Neural cell (in vitro differentiated cells): ENCODE results near the gene TIE1. TPM values are rescaled to one million over a fixed set of nuclear protein-coding genes. Genes with fewer than 3 reads are reported as not detected.

Experiments
- H2AFZ ChIP-seq: fragments of 200-600, 300-800 bp; sonication (generic), shearing (Covaris generic); 2 replicates; pipeline ENCODE4 v1.6.0; 2014; ENCODE audit warnings: low read depth, mild to moderate bottlenecking, antibody characterized with exemption, low read length, moderate library complexity
- H3F3A ChIP-seq: fragments of 200-600 bp; shearing (Covaris generic); 2 replicates; pipeline ENCODE4 v1.6.1; 2016; ENCODE audit warnings: mild to moderate bottlenecking, moderate library complexity, mixed read lengths, antibody characterized with exemption, low read length; ENCODE audit not compliant: insufficient read depth, poor library complexity, severe bottlenecking
- H3K27ac ChIP-seq: fragments of 200-600, 300-800 bp; sonication (generic), shearing (Covaris generic); 2 replicates; pipeline ENCODE4 v1.5.1; 2014; ENCODE audit warnings: mild to moderate bottlenecking, low read length, moderate library complexity
- H3K27me3 ChIP-seq: fragments of 300-800, 200-600 bp; sonication (generic), shearing (Covaris generic); 2 replicates; pipeline ENCODE4 v1.6.0; 2014; ENCODE audit warnings: mild to moderate bottlenecking, low read depth, low read length, moderate library complexity; ENCODE audit not compliant: insufficient read depth
- H3K36me3 ChIP-seq: fragments of 300-800, 200-600 bp; sonication (generic), shearing (Covaris generic); 2 replicates; pipeline ENCODE4 v1.5.1; 2014; ENCODE audit warnings: mild to moderate bottlenecking, antibody characterized with exemption, low read length, moderate library complexity; ENCODE audit not compliant: insufficient read depth
- H3K4me2 ChIP-seq: fragments of 300-800, 200-600 bp; sonication (generic), shearing (Covaris generic); 2 replicates; pipeline ENCODE4 v1.6.0; 2014; ENCODE audit warnings: mild to moderate bottlenecking, low read length
- H3K4me3 ChIP-seq: fragments of 300-800, 200-600 bp; sonication (generic), shearing (Covaris generic); 2 replicates; pipeline ENCODE4 v1.5.1; 2014; ENCODE audit warnings: mild to moderate bottlenecking, low read length, moderate library complexity
- H3K79me2 ChIP-seq: fragments of 200-600 bp; shearing (Covaris generic); replicated peaks from 2 replicates; pipeline ENCODE4 v1.6.0; 2014; ENCODE audit warnings: mild to moderate bottlenecking, low read length, moderate library complexity; ENCODE audit not compliant: insufficient read depth
- H3K9ac ChIP-seq: fragments of 300-800, 200-600 bp; sonication (generic), shearing (Covaris generic); 2 replicates; pipeline ENCODE4 v1.6.1; 2016; ENCODE audit warnings: mild to moderate bottlenecking, low read length, mixed read lengths
- H3K9me2 ChIP-seq: fragments of 200-600 bp; shearing (Covaris generic); 2 replicates; pipeline ENCODE4 v1.6.1; 2016; ENCODE audit warnings: mild to moderate bottlenecking, low read length, mixed read lengths; ENCODE audit not compliant: insufficient read depth
- H3K9me3 ChIP-seq: fragments of 200-600, 300-800 bp; sonication (generic), shearing (Covaris generic); 2 replicates; pipeline ENCODE4 v1.6.1; 2016; ENCODE audit warnings: mild to moderate bottlenecking, mixed run types, low read length, moderate library complexity, mixed read lengths
- H4K20me1 ChIP-seq: fragments of 200-600 bp; shearing (Covaris generic); 2 replicates; pipeline ENCODE4 v1.6.1; 2016; ENCODE audit warnings: mild to moderate bottlenecking, mixed run types; ENCODE audit not compliant: insufficient read depth
- EP300 ChIP-seq: fragments of 450-650 bp; conservative IDR thresholded peaks from 2 replicates; pipeline ENCODE4 v1.6.1; 2014; ENCODE audit warnings: antibody characterized with exemption, mild to moderate bottlenecking, moderate library complexity; ENCODE audit not compliant: poor library complexity, severe bottlenecking
- EZH2 ChIP-seq: fragments of 200-600, 300-800 bp; shearing (Covaris generic), sonication (generic); IDR thresholded peaks from 2 replicates; pipeline ENCODE4 v1.6.1; 2014; ENCODE audit warnings: antibody characterized with exemption, low read length, borderline replicate concordance, mild to moderate bottlenecking; ENCODE audit not compliant: insufficient read depth, poor library complexity, severe bottlenecking
- MXI1 ChIP-seq: fragments of 450-650 bp; conservative IDR thresholded peaks from 2 replicates; pipeline ENCODE4 v1.6.1; 2014; ENCODE audit warnings: antibody characterized with exemption, mild to moderate bottlenecking; ENCODE audit not compliant: poor library complexity, severe bottlenecking
- POLR2AphosphoS5 ChIP-seq: IDR thresholded peaks from 2 replicates; pipeline ENCODE4 v1.6.1; 2012
- RAD21 ChIP-seq: fragments of 450-650 bp; conservative IDR thresholded peaks from 2 replicates; pipeline ENCODE4 v1.6.1; 2014; ENCODE audit warnings: antibody characterized with exemption, mild to moderate bottlenecking, moderate library complexity
- SMC3 ChIP-seq: fragments of 450-650 bp; conservative IDR thresholded peaks from 2 replicates; pipeline ENCODE4 v1.6.1; 2014; ENCODE audit warnings: antibody characterized with exemption, mild to moderate bottlenecking, moderate library complexity; ENCODE audit not compliant: poor library complexity
- TAF1 ChIP-seq: IDR thresholded peaks from 2 replicates; pipeline ENCODE4 v1.6.1; 2012; ENCODE audit warnings: low read depth
- polyA plus RNA-seq: library from polyadenylated mRNA; depleted of rRNA; stranded (reverse); fragments of >200 nt; gene quantifications from 2 replicates; pipeline ENCODE4 v1.2.3, GENCODE V29; 2014
- TF ChIP-seq, protein P1 (sequence below): IDR thresholded peaks from 2 replicates; pipeline ENCODE4 v1.6.1; 2012; ENCODE audit warnings: borderline replicate concordance
- TF ChIP-seq, protein P2 (sequence below): fragments of 450-650 bp; IDR thresholded peaks from 2 replicates; pipeline ENCODE4 v1.5.1; 2014; ENCODE audit warnings: antibody characterized with exemption, mild to moderate bottlenecking, moderate library complexity; ENCODE audit not compliant: poor library complexity, severe bottlenecking

Gene TIE1
- polyA plus RNA-seq, 1 donor from 2014 or later, result not detected

DNA sequence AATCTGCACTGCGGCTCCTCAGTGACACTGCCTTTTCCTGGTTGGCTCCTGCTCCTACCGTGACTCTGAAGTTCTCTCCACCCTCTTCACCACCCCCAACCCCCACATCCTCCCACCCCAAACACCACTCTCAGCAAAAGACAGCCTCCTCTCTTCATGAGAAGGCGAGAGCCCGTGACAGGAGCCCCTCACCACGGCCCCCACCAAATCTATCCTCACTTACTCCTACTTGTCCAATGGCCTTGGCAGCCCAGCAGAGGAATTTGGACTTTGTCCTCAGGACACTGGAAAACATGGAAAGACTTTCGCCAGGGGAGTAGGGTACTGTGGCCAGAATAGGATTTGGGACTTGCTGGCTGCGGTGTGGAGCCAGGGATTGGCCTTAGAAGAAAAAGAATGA, 24.1 kb upstream of the TIE1 start:
- no peak overlapping the region for H2AFZ ChIP-seq
- H3K4me2 ChIP-seq, result no peak overlapping the region
- no peak overlapping the region for H3K9ac ChIP-seq
- no peaks in the 10 kb centered on the region for H3K79me2 ChIP-seq
- no peak overlapping the region for H3K27ac ChIP-seq
- H3K27me3 ChIP-seq, result no peaks in the 10 kb centered on the region
- no peak overlapping the region for H3K4me3 ChIP-seq
- H3K9me2 ChIP-seq, result no peaks in the 10 kb centered on the region
- H4K20me1 ChIP-seq, result no peaks in the 10 kb centered on the region
- H3F3A ChIP-seq, result no peaks in the 10 kb centered on the region
- TF ChIP-seq SMC3, result no peak
- TF ChIP-seq, protein P1, sequence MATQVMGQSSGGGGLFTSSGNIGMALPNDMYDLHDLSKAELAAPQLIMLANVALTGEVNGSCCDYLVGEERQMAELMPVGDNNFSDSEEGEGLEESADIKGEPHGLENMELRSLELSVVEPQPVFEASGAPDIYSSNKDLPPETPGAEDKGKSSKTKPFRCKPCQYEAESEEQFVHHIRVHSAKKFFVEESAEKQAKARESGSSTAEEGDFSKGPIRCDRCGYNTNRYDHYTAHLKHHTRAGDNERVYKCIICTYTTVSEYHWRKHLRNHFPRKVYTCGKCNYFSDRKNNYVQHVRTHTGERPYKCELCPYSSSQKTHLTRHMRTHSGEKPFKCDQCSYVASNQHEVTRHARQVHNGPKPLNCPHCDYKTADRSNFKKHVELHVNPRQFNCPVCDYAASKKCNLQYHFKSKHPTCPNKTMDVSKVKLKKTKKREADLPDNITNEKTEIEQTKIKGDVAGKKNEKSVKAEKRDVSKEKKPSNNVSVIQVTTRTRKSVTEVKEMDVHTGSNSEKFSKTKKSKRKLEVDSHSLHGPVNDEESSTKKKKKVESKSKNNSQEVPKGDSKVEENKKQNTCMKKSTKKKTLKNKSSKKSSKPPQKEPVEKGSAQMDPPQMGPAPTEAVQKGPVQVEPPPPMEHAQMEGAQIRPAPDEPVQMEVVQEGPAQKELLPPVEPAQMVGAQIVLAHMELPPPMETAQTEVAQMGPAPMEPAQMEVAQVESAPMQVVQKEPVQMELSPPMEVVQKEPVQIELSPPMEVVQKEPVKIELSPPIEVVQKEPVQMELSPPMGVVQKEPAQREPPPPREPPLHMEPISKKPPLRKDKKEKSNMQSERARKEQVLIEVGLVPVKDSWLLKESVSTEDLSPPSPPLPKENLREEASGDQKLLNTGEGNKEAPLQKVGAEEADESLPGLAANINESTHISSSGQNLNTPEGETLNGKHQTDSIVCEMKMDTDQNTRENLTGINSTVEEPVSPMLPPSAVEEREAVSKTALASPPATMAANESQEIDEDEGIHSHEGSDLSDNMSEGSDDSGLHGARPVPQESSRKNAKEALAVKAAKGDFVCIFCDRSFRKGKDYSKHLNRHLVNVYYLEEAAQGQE, result no peak
- no peak for TF ChIP-seq RAD21
- no peak for TF ChIP-seq EP300
- no peaks in the 10 kb centered on the region for H3K9me3 ChIP-seq
- no peaks in the 10 kb centered on the region for H3K36me3 ChIP-seq

DNA sequence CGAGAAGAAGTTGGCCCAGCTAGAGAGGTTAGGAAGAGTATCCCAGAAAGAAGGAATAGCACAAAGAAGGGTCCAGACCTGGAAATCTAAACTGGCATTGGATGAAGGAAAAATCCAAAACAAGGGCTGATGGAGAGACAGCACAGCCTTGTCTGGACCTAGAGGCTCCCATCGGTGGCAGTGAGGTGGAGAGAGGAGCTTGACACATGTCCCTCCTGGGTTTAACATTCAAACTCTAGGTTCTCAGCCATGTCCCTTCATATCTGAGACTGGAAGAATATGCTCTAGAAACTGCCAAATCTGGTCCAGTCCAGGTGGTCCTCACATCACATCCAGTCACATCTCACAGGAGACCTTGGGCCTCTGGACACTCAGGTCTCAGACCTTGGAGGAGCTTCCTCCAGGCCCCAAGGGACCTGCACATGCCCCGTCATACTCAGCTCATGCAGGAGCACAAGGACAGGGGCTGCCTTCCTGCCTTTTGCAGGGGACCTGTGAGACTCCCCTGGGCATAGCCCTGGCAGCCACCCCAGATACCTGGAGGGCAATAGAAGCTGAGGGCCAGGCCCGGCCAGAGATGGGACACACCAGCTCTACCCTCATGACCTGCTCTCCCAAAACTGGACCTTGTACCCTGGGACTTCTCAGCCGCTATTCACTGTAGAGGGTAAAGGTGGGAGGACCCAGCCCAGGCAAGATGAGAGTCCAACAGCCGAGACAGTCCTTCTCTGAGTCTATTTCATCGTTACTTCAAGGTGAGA, 23.5 kb upstream of the TIE1 start:
- no peaks in the 10 kb centered on the region for H3K27me3 ChIP-seq
- no peaks in the 10 kb centered on the region for H3K79me2 ChIP-seq
- TF ChIP-seq, protein P1, result no peak
- TF ChIP-seq EZH2 (no peak), POLR2AphosphoS5 (no peak), RAD21 (no peak), SMC3 (no peak), EP300 (no peak), TAF1 (no peak), MXI1 (no peak)
- TF ChIP-seq, protein P2, sequence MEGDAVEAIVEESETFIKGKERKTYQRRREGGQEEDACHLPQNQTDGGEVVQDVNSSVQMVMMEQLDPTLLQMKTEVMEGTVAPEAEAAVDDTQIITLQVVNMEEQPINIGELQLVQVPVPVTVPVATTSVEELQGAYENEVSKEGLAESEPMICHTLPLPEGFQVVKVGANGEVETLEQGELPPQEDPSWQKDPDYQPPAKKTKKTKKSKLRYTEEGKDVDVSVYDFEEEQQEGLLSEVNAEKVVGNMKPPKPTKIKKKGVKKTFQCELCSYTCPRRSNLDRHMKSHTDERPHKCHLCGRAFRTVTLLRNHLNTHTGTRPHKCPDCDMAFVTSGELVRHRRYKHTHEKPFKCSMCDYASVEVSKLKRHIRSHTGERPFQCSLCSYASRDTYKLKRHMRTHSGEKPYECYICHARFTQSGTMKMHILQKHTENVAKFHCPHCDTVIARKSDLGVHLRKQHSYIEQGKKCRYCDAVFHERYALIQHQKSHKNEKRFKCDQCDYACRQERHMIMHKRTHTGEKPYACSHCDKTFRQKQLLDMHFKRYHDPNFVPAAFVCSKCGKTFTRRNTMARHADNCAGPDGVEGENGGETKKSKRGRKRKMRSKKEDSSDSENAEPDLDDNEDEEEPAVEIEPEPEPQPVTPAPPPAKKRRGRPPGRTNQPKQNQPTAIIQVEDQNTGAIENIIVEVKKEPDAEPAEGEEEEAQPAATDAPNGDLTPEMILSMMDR, result no peak
- H3F3A ChIP-seq, result no peaks in the 10 kb centered on the region
- no peak overlapping the region for H3K9ac ChIP-seq
- no peak overlapping the region for H3K27ac ChIP-seq
- no peak overlapping the region for H3K4me3 ChIP-seq
- no peaks in the 10 kb centered on the region for H4K20me1 ChIP-seq
- H3K36me3 ChIP-seq, result no peaks in the 10 kb centered on the region
- no peaks in the 10 kb centered on the region for H3K9me2 ChIP-seq
- H2AFZ ChIP-seq, result no peak overlapping the region
- H3K9me3 ChIP-seq, result no peaks in the 10 kb centered on the region
- no peak overlapping the region for H3K4me2 ChIP-seq
